GM12878 (cell line): ENCODE data around the gene ADAR. TPM values are rescaled to one million over a fixed set of nuclear protein-coding genes. Genes with fewer than 3 reads are reported as not detected.
A peak's percentile ranks its signal among the peaks of the same experiment; 100 is the strongest.

Experiments used
- ATAC-seq: fragments of 200-7000 bp; cut with Tn5 transposase; 3 replicates; pipeline ENCODE4 v1.9.1; 2020; ENCODE audit warnings: mild to moderate bottlenecking, moderate library complexity
- BruUV-seq: library from RNA; stranded (reverse); fragments of 400-500 nt; replicated peaks from 2 replicates; lab custom pipeline; 2021; lab: Mats Ljungman, UMichigan
- CTCF ChIA-PET: fragments of 300-600 bp; sonication (Branson Sonifier 250); formaldehyde crosslinking; extraction: SDS; loops from one replicate; lab custom pipeline; 2021; ENCODE audit warnings: inconsistent platforms; lab: Yijun Ruan, JAX
- POLR2A ChIA-PET: fragments of 350-600 bp; formaldehyde crosslinking; extraction: SDS; loops from one replicate; lab custom pipeline; 2021; ENCODE audit warnings: inconsistent platforms; lab: Charles Lee
- RAD21 ChIA-PET: fragments of 300-600 bp; sonication (Branson Sonifier 250); formaldehyde crosslinking; loops from one replicate; lab custom pipeline; 2023; ENCODE audit warnings: antibody characterized with exemption; ENCODE audit not compliant: unreplicated experiment; lab: Charles Lee
- SMC1A ChIA-PET: fragments of 300-600 bp; sonication (Branson Sonifier 250); formaldehyde crosslinking; loops from one replicate; lab custom pipeline; 2023; ENCODE audit not compliant: unreplicated experiment, uncharacterized antibody; lab: Charles Lee
- DNase-seq: peaks from one replicate; pipeline ENCODE4 v3.0.0-alpha.2; 2011; ENCODE audit warnings: low read depth, low spot score
- FAIRE-seq: peaks from 3 replicates; lab custom pipeline; 2011; peaks lifted over from hg19 to GRCh38; lab: Jason Lieb, UNC
- H2AFZ ChIP-seq: 2 replicates; pipeline ENCODE4 v1.6.0; 2011; ENCODE audit warnings: low read depth, low read length, control low read depth; ENCODE audit not compliant: control insufficient read depth
- H3K27ac ChIP-seq: 2 replicates; pipeline ENCODE4 v1.5.1; 2011; ENCODE audit warnings: control low read depth; ENCODE audit not compliant: control insufficient read depth, insufficient read depth
- H3K27me3 ChIP-seq, 2 experiments: replicated peaks in 1 of 2; 2 replicates each; pipeline versions ENCODE4 v1.6.0 to v1.6.1; 2011; ENCODE audit warnings: low read length in 1 of 2; ENCODE audit not compliant: control insufficient read depth in 2 of 2, insufficient read depth in 2 of 2
- H3K36me3 ChIP-seq, 2 experiments: 2 replicates each; pipeline ENCODE4 v1.5.1; 2011; ENCODE audit warnings: low read length in 1 of 2; ENCODE audit not compliant: control insufficient read depth in 2 of 2, insufficient read depth in 2 of 2
- H3K4me1 ChIP-seq: 2 replicates; pipeline ENCODE4 v1.6.1; 2011; ENCODE audit warnings: mild to moderate bottlenecking, low read length, moderate library complexity, mixed read lengths; ENCODE audit not compliant: control insufficient read depth, insufficient read depth
- H3K4me2 ChIP-seq: 2 replicates; pipeline ENCODE4 v1.6.0; 2011; ENCODE audit warnings: control low read depth; ENCODE audit not compliant: control insufficient read depth, insufficient read depth
- H3K4me3 ChIP-seq: fragments of 200-600 bp; sonication (generic); 2 replicates; pipeline ENCODE4 v1.5.1; 2016
- H3K79me2 ChIP-seq: 2 replicates; pipeline ENCODE4 v1.6.0; 2011; ENCODE audit warnings: low read length; ENCODE audit not compliant: control insufficient read depth, insufficient read depth
- H3K9ac ChIP-seq: 2 replicates; pipeline ENCODE4 v1.8.0; 2011; ENCODE audit warnings: low read length, control low read depth, mixed read lengths; ENCODE audit not compliant: control insufficient read depth, insufficient read depth
- H3K9me3 ChIP-seq: replicated peaks from 3 replicates; pipeline ENCODE4 v1.5.1; 2011; ENCODE audit warnings: mild to moderate bottlenecking, low read length; ENCODE audit not compliant: control insufficient read depth, insufficient read depth
- H4K20me1 ChIP-seq: 2 replicates; pipeline ENCODE4 v1.6.0; 2011; ENCODE audit not compliant: control insufficient read depth, insufficient read depth
- ATF7 ChIP-seq: fragments of 450-650 bp; IDR thresholded peaks from 2 replicates; pipeline ENCODE4 v1.6.1; 2016; ENCODE audit warnings: low read depth, mild to moderate bottlenecking
- EED ChIP-seq: sonication (generic); IDR thresholded peaks from 2 replicates; pipeline ENCODE4 v1.6.1; 2016; ENCODE audit warnings: antibody characterized with exemption, low read depth
- HDAC6 ChIP-seq: fragments of 200-600 bp; sonication (generic); IDR thresholded peaks from one replicate; pipeline ENCODE4 v1.8.0; 2017; ENCODE audit warnings: antibody characterized with exemption; ENCODE audit not compliant: unreplicated experiment
- JUNB ChIP-seq: IDR thresholded peaks from 2 replicates; pipeline ENCODE4 v1.6.1; 2016; ENCODE audit warnings: antibody characterized with exemption, mild to moderate bottlenecking
- USF1 ChIP-seq: IDR thresholded peaks from 2 replicates; pipeline ENCODE4 v1.6.1; 2011; ENCODE audit warnings: borderline replicate concordance, low read depth, mild to moderate bottlenecking, moderate library complexity, mixed read lengths, low read length; ENCODE audit not compliant: insufficient read depth; ENCODE audit errors: extremely low read length
- ZNF274 ChIP-seq: IDR thresholded peaks from one replicate; pipeline ENCODE4 v1.8.0; 2011; ENCODE audit not compliant: insufficient read length, insufficient read depth
- WGBS: methylation state at CpG from one replicate; pipeline ENCODE4 v1.1.6; 2016; ENCODE audit warnings: low lambda C conversion rate; ENCODE audit not compliant: insufficient replicate concordance, insufficient coverage; ENCODE audit errors: missing lambda C conversion rate; 5-methylcytosine and 5-hydroxymethylcytosine counted together
- in situ Hi-C: fragments of 300-500 bp; cut with MboI; formaldehyde crosslinking; loops from 9 replicates; pipeline ENCODE4 v1.14.3; 2018; ENCODE audit warnings: mixed read lengths
- intact Hi-C: fragments of 100-400 bp; cut with micrococcal nuclease; formaldehyde crosslinking; loops from one replicate; pipeline ENCODE4 v1.14.2; 2022; ENCODE audit not compliant: unreplicated experiment
- polyA plus RNA-seq, 11 experiments: library from polyadenylated mRNA; depleted of rRNA in 4 of 11; unstranded in 6 of 11; stranded (reverse) in 5 of 11; fragments of >200 nt; fragmentation: Nextera tagmentation in 4 of 11; fragmentation: Illumina TruSeq in 1 of 11; extraction: Ambion mirVana in 4 of 11; extraction: Trizol in 1 of 11; gene quantifications; 1 replicate in 1 of 11; 2 replicates in 10 of 11; pipeline versions ENCODE4 v1.2.1 to v1.2.3, GENCODE V29; 2011 to 2016; ENCODE audit warnings: inconsistent platforms in 2 of 11, missing spikeins in 2 of 11, low read depth in 1 of 11
- total RNA-seq, 4 experiments: library from RNA; depleted of rRNA in 3 of 4; stranded (reverse); fragments of >200 nt in 3 of 4; fragmentation: Illumina TruSeq in 1 of 4; extraction: Trizol in 1 of 4; gene quantifications; 2 replicates each; pipeline versions ENCODE4 v1.2.1 to v1.2.3, GENCODE V29; 2013 to 2021

The ADAR gene
- total and polyA plus RNA-seq, 10 of the 15 experiments (the other 5 are each of a cell fraction or from before 2014, with no cell fraction given): 55.5 to 413 (median 176) TPM

DNA sequence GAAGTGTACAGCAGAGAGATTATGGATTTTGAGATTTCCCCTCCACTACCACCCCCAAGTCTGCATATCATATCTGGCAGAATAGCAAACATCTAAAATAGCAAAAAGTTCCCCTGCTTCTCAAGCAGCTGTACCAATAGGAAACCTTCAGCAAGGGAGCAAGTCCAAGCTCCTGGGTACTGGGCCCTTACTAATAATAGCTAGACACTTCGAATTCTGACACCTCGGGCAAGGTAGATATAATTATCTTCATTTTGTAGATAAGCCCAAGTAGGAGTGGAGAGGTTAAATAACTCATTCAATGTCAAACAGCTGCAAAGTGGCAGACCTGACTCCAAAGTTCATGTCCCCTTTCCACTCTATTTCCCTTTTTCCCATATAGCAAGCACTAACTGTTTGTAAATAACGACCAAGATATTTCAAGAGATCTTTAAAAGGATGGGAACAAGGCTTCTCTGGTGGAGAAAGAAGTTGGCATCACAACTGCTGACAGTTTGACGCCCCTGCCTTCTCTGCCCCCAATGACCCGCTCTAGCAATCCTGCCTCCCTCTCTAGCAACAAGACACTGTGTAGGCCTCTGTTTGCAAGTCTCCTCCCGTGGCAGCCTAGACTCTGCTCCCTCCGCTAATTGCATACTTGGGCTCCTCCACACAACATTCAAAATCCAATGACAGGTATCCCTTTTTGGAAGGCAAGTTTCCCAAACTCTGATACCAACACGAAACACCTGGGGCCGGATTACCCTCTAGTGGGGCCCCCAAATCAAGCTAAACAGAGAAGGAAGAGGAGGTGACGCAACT, 18.7 kb upstream of the ADAR start:
- Histone ChIP-seq H3K9me3 (no peaks in the 10 kb centered on the region), H3K9ac (peak overlapping the region; percentile 91), H3K4me3 (peak overlapping the region; percentile 82), H3K27ac (peak overlapping the region; percentile 94), H2AFZ (peak overlapping the region; percentile 99), H3K36me3 (peaks cover 0 to 6% of the 10 kb centered on the region in 2 experiments; a peak in 2 of 4 replicates), H4K20me1 (no peaks in the 10 kb centered on the region), H3K4me2 (peak overlapping the region; percentile 84), H3K79me2 (peaks cover 66% of the 10 kb centered on the region), H3K4me1 (peaks cover 6% of the 10 kb centered on the region), H3K27me3 (no peaks in the 10 kb centered on the region)
- in situ Hi-C loops: no loop called here
- no peak for DNase-seq
- peak; percentile 64 for ATAC-seq
- intact Hi-C loops: no loop called here
- ChIA-PET RAD21 (interaction anchor here (0.6 to 4.2 kb wide), 5 partner anchors 16 to 252 kb away, joined by 3 to 23 read pairs (median 6); no protein-coding TSS in a partner anchor), POLR2A (interaction anchor here (0.6 to 2.3 kb wide), 9 partner anchors 9 to 314 kb away, joined by 3 to 12 read pairs (median 3); partner anchors contain the start of gene ADAR), SMC1A (interaction anchor here (0.8 to 5.4 kb wide), 7 partner anchors 15 to 67 kb away, joined by 3 to 35 read pairs (median 5); partner anchors contain the start of gene ADAR), CTCF (interaction anchor here (0.6 to 2.7 kb wide), 7 partner anchors 8 to 1117 kb away, joined by 3 to 17 read pairs (median 4); partner anchors contain the start of gene KRTCAP2)
- BruUV-seq: TSS peak; percentile 64
- WGBS: 2% methylated on average over 10 of the region's 10 CpGs
- TF ChIP-seq EED: no peak
- TF ChIP-seq ATF7: 0 out of 2 replicates have a peak, but pooled peaks have one; percentile 14
- no peak for TF ChIP-seq HDAC6
- TF ChIP-seq ZNF274: no peak
- TF ChIP-seq JUNB: no peak
- no peak for TF ChIP-seq USF1
- no peak for FAIRE-seq
